GM18873 (cell line): ENCODE results near the gene HLA-DRA.

ENCODE experiments used
- ATAC-seq: cut with Tn5 transposase; IDR thresholded peaks from one replicate; pipeline ENCODE4 v1.9.1; 2021; ENCODE audit warnings: mild to moderate bottlenecking, moderate library complexity, moderate number of reproducible peaks; ENCODE audit not compliant: unreplicated experiment, low FRiP score

HLA-DRA gene

GRCh38 chr6:32439602-32440214 is at the start of gene HLA-DRA:
TSS of gene HLA-DRA (plus strand) at chr6:32439887. CDS start at chr6:32439951, 64 bp downstream.
- peak; percentile 67 for ATAC-seq

- no peak for ATAC-seq
Measured at GRCh38 chr6:32391505-32391904, 48.2 kb upstream of the HLA-DRA start.

GRCh38 chr6:32393665-32394420 is 45.8 kb upstream of the HLA-DRA start:
- ATAC-seq, result no peak

- no peak for ATAC-seq
Measured at GRCh38 chr6:32396028-32396427, 43.7 kb upstream of the HLA-DRA start.

GRCh38 chr6:32397252-32397920 is 42.3 kb upstream of the HLA-DRA start:
- ATAC-seq, result peak; percentile 68

GRCh38 chr6:32401284-32401963 is 38.3 kb upstream of the HLA-DRA start:
- no peak for ATAC-seq

GRCh38 chr6:32402812-32403211 is 36.9 kb upstream of the HLA-DRA start:
- ATAC-seq, result no peak

GRCh38 chr6:32405656-32406055 is 34.0 kb upstream of the HLA-DRA start:
- ATAC-seq, result no peak

GRCh38 chr6:32406197-32406596 is 33.5 kb upstream of the HLA-DRA start:
- no peak for ATAC-seq

GRCh38 chr6:32406857-32407256 is 32.8 kb upstream of the HLA-DRA start, which contains the start of gene BTNL2:
TSS of gene BTNL2 (minus strand) at chr6:32407181. CDS start at chr6:32407123, 58 bp downstream.
- ATAC-seq, result no peak

- no peak for ATAC-seq
Measured at GRCh38 chr6:32410906-32411305, 28.8 kb upstream of the HLA-DRA start.

GRCh38 chr6:32411566-32412327 is 27.9 kb upstream of the HLA-DRA start:
- no peak for ATAC-seq

- ATAC-seq, result no peak
Measured at GRCh38 chr6:32413427-32414047, 26.1 kb upstream of the HLA-DRA start.

- no peak for ATAC-seq
Measured at GRCh38 chr6:32415521-32416019, 24.1 kb upstream of the HLA-DRA start.

GRCh38 chr6:32416036-32416435 is 23.7 kb upstream of the HLA-DRA start:
- ATAC-seq, result no peak

GRCh38 chr6:32424589-32425300 is 14.9 kb upstream of the HLA-DRA start:
- no peak for ATAC-seq

GRCh38 chr6:32426338-32426737 is 13.3 kb upstream of the HLA-DRA start:
- ATAC-seq, result no peak

- ATAC-seq, result no peak
Measured at GRCh38 chr6:32427218-32427617, 12.5 kb upstream of the HLA-DRA start.

GRCh38 chr6:32427934-32428474 is 11.7 kb upstream of the HLA-DRA start:
- no peak for ATAC-seq
